OCI-LY7 (cell line): Measurements from ENCODE around the gene SPATA6.

ENCODE experiments used
- EZH2phosphoT487 ChIP-seq: fragments of 200-600 bp; sonication (generic); IDR thresholded peaks from 2 replicates; pipeline ENCODE4 v1.6.1; 2018; ENCODE audit warnings: low read depth, borderline replicate concordance, mild to moderate bottlenecking, mixed run types, antibody characterized with exemption, low read length, moderate library complexity, mixed read lengths
- TF ChIP-seq, protein P1 (sequence below): fragments of 200-600 bp; sonication (generic); conservative IDR thresholded peaks from 2 replicates; pipeline ENCODE4 v1.5.1; 2014; ENCODE audit warnings: mild to moderate bottlenecking, antibody characterized with exemption, low read length, moderate library complexity, mixed read lengths

DNA sequence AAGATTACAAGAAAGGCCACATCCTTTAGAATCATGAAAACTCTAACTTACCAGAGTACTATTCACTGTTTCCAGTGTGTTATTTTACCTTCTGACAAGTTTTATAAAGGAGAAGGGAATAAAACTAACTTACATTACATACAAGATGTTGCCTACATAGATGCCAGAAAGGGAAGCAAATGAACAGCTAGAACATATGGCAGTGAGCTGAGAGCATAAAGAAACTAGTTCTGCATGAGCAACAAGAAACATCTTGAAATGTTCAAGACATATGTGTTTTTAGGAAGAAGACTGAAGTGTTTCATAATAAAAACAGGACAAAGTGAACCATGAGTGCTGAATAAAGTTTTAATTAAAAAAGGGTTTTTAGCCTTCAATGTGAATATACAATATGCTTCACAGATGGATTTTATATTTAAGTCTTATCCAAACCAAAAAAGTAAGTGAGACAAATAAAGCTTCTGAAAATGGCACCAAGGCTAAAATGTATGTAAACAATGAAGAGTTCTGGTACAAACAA, 210.1 kb downstream of the SPATA6 start:
- TF ChIP-seq, protein P1, sequence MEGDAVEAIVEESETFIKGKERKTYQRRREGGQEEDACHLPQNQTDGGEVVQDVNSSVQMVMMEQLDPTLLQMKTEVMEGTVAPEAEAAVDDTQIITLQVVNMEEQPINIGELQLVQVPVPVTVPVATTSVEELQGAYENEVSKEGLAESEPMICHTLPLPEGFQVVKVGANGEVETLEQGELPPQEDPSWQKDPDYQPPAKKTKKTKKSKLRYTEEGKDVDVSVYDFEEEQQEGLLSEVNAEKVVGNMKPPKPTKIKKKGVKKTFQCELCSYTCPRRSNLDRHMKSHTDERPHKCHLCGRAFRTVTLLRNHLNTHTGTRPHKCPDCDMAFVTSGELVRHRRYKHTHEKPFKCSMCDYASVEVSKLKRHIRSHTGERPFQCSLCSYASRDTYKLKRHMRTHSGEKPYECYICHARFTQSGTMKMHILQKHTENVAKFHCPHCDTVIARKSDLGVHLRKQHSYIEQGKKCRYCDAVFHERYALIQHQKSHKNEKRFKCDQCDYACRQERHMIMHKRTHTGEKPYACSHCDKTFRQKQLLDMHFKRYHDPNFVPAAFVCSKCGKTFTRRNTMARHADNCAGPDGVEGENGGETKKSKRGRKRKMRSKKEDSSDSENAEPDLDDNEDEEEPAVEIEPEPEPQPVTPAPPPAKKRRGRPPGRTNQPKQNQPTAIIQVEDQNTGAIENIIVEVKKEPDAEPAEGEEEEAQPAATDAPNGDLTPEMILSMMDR: no peak
- TF ChIP-seq EZH2phosphoT487: no peak
